GM21367 (cell line): ENCODE results near the gene OR2T11.
"Not testable (repeated sequence)": the region's sequence is repeated elsewhere in the genome, so short reads cannot be mapped to it uniquely, and the experiment has no call there.

Experiments
- ATAC-seq: cut with Tn5 transposase; IDR thresholded peaks from one replicate; pipeline ENCODE4 v1.9.1; 2021; ENCODE audit not compliant: unreplicated experiment

Gene OR2T11

DNA sequence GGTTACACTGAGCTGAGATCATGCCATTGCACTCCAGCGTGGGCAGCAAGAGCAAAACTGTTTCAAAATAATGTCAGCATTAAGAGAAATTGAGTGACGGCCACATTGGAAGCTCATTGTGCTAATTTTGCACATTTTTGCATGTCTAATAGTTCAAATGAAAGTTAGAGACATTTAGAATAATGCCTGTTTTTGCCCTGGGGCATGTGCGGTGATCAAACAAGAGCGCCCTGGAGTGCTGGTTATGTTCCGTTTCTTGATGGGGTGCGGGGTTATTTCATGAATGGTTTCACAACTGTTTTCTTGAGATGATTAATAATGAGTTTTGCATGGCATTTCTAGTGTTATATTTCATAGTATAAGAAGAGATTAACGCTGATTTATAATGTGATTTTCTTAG is 13.1 kb downstream of the OR2T11 start:
- no peak for ATAC-seq

DNA sequence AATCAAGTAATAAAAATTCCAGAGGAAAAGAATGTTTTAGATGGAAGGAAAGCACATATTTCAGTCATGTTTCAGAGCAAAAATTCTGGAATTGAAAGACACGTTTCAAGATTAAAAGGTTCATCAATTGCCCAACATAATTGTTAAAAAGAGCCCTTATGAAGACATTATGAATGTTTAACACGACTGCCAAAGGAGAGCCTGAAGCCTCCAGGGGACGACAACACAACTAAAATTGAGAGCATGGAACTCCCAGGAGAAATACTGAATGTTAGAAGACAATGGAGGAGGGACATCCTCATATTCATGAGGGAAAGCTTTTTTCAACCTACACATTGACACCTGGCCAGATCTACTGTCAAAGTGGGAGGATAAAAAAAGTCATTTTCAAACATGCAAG is 16.0 kb downstream of the OR2T11 start:
- ATAC-seq: no peak

DNA sequence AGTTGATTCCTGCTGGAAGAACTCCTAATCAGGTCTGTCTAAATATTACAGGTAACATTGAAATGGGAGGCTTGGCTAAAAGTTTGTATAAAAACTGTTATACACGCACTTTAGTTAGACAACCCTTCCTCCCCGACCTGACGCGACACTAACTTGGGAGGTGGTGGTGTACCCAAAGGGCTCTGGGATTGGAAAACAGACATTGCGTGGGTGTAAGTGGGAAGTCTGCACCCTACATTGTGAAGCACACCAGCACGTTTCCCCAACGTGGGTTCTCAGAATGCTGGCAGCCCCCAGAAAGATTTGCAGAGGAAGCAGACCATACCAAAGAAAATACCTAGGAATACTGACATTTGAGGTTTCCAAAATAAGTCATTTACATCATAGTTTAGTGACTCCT is 16.8 kb downstream of the OR2T11 start:
- no peak for ATAC-seq

DNA sequence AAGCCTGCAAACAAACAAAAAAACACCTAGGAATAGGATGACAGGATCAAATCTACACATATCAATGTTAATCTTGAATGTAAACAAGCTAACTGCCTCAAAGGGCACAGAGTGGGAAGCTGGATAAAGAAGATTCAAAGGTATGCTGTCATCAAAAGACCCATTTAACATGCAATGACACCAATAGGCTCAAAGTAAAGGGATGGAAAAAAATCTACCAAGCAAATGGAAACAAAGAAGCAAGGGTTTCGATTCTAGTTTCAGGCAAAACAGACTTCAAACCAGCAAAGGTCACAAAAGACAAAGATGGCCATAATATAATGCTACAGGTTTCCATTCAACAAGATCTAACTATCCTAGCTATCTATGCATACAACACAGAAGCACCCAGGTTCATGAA is 21.1 kb downstream of the OR2T11 start:
- no peak for ATAC-seq

DNA sequence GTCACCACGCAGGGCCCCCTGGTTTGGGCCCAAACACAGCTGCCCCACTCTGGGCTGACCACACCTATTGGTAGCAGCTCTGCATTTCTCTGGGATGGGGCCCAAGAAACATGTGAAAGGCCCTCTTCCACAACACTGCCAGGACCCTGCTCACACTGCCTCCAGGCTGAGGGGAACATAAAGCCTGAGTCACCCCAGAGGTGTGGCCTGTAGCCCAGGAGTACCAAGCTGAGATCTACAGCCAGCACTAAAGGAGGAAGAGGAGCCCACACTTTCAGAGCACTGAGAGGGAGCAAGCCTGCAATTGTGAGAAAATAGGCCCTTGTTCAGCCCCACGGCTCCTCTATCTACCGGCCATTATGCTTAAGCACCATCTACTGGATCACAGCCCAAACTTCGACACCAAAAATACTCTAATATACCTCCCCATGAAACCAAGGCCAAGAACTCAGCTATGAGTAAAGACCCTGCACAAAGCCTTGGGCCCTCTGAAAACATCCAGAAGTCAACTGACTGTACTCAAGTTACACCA is 22.9 kb downstream of the OR2T11 start:
- peak; percentile 55 for ATAC-seq

DNA sequence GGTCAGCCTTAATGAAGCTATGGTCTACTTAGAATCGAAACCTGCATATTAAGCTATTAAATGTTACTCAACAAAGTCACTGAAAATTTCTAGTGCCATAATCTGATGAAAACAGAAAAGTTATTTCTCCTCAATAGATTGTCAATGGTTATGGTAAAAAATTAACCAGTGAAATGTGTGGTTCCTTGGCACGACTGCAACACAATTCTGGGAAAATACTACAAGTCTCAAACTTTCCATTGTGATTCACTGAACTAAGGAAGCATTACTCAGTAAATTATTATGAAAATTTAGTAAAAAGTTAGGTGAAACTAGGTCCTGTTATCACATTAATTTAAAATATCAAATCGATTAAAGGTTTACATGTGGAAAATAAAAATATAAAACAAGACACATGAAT is 24.6 kb downstream of the OR2T11 start:
- no peak for ATAC-seq

DNA sequence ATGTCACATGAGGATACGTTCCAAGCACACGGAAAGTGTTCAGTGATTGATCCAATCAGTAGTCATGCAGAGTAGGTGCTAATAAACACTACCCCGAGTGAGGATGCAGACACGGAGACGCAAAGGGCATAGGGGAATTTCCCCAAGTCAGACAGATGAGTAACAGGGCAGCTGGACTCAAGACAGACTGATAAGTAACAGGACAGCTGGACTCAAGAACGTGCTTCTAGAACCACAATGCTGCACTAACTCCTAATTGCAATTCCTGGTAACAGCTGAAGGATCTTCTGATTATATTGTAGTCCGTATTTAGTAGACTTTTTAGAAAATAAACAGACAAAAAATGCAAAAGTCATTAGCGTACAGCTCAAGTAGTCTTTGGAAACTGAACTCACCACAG is 35.5 kb downstream of the OR2T11 start:
- no peak for ATAC-seq

DNA sequence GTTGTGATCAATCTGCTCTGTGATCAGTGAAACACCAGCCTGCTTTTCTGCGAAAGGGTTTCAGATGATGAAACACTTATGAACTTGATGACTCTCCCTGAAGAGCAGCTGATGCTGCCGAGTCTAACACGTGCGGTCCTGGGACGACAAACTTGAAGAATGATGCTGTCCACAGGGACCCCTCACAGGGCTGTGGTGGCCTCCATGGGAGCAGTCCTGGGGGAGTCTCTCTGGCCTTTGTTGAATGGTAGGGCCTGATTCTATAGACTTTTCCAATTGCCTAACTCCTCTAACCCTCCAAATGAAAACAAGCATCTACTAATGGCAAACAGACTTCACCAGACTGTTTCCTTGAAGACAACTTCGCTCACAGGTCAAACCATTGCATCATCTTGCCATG is 37.3 kb downstream of the OR2T11 start, which contains the start of gene OR2T10:
Gene OR2T10, minus strand, starts transcription at position 112 of the 400 bp plus-strand sequence. CDS start 3,932 bp downstream, outside the sequence.
- ATAC-seq: no peak

DNA sequence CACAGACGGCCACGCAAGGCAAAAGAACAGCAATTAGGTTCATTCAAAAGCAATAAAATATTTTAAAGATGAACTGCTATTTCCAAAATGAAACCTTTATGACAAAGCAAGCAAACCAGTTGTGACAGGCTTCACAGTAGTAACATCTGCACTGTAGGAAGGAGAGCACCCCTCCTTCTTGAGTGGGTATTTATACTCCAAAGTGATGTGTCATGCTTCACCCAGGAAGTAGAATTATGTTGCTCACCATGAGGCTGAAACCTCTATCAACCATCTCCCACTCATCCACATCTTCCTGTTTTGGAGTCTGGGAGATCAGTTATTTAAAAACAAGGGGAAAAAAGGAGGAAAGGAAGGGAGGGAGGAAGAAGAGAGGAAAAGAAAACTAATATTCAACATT is 38.3 kb downstream of the OR2T11 start:
- ATAC-seq: no peak

DNA sequence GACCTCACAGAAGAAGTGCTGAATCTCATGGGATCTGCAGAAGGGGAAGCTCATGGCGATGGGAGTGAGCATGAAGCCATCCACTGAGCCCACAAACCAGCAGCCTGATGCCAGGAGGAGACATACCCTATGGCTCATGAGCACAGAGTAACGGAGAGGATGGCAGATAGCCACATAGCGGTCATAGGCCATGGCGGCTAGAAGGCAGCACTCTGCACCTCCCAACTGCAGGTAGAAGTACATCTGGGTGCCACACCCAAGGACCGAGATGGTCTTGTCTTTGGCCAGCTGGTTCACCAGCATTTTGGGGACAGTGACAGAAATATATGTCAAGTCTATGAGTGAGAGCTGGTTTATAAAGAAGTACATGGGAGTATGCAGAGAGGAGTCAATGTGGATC is 41.7 kb downstream of the OR2T11 start:
- ATAC-seq: no peak

DNA sequence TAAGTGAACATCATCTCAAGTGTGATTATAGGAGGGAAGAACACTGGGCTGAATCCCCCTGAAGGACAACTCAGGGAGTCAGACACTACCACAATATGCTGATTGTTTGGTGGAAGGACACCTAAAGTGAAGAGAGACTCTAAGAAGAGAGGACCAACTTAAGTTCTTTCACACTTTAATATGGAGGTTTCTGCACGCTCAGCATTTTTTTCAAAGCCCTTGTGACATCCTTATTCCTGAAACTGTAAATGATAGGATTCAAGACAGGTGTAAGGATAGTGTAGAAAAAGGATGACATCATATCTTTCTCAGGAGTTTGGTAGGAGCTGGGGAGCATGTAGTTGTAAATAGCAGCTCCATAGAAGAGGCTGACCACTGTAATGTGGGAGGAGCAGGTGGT is 42.2 kb downstream of the OR2T11 start:
- ATAC-seq: no peak

DNA sequence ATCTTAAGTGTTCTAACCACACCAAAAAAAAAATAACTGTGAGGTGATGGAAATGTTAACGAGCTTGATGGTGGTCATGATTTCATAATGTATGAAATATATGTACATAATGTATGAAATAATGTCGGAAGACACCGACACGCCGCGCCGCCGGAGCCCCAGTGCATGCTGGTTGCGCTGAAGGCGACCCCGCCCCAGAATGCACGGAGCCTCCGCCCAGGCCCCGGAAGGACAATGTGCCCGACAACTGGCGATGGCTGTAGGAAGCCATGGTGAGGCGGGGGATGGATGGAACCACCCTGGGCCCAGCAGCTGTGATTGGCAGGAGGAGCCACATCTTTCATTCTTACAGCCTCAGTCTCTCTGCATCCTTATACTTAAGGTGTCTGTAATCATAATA is 44.8 kb downstream of the OR2T11 start:
- no peak for ATAC-seq

DNA sequence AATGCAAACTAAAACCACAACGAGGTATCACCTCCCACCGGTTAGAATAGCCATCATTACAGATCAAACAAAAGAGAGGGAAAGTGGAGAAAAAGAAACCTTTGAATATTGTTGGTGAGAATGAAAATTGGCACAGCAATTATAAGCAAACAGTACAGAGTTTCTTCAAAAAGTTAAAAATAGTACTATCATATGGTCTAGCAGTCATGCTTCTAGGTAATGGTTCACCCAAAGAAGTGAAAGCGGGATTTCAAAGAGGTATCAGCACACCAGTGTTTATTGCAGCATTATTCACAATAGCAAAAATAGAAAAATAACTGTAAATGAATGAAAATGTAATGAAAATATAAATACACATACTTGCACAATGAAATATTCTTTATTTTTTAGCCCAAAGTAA is 45.6 kb downstream of the OR2T11 start:
- ATAC-seq: no peak

DNA sequence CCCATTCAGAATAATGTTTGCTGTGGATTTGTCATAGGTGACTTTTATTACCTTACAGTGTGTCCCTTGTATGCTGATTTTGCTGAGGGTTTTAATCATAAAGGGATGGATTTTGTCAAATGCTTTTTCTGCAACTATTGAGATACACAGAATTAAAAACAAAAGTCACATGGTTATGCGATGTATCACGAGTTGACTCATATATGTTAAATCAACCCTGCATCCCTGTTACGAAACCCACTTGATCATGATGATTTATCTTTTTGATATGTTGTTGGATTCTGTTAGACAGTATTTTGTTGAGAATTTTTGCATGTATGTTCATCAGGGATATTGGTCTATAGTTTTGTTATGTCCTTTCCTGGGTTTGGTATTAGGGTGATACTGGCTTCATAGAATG is 49.6 kb downstream of the OR2T11 start:
- no peak for ATAC-seq

DNA sequence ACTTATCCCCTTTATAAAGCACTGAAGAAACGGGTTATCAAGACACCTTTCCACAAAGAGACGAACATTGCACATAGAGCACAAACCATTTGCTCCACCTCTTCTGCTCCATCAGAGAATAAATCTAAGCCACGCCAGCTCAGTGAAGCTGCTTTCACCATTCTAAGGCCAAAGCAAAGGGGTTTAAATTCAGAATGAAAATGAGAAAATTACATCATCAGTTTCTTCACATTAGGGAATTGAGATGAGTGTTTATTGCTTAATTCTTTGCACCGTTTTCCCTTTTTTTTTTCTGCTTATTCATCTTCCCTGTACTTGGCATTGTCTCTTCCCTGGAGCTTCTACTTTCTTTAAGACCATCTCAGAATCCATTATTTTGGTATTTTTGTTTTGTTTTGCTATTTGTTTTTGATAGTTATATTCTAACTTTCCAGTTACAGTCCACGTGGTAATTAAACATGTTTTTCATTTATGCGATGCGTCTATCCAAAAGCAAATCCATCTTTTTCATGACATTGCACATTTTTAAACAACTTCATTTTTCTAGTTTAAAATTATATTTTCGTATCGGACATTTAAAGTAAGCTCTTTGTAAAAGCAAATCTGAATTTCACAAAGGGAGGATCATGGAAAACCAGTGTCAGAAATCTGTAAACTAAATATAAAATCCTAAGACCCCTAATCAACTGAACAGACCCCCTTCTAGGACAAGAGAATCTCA is 58.5 kb downstream of the OR2T11 start:
- no peak for ATAC-seq

DNA sequence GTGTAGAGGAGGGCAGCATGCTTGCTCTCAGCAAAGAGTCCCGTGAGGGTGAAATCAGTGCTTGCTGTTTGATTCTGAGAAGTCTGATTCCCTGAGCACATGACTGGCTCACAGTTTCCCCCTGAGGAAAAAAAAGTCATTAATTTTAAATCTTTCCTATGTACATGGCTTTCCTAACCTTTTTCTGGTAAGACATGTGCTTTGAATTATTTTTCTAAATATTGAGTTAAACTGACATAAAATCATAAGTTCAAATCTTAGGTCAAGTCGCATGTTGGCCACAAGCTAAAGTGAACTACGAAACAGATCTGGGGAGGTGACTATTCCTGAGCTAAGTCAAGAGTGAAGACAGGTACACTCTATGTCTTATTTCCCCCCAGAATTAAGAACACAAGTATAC is 60.2 kb downstream of the OR2T11 start, which contains the start of gene OR2T34:
Gene OR2T34, minus strand, starts transcription at position 101 of the 400 bp plus-strand sequence. Its CDS starts 0 bp downstream, at position 101.
- ATAC-seq: not testable (repeated sequence)

DNA sequence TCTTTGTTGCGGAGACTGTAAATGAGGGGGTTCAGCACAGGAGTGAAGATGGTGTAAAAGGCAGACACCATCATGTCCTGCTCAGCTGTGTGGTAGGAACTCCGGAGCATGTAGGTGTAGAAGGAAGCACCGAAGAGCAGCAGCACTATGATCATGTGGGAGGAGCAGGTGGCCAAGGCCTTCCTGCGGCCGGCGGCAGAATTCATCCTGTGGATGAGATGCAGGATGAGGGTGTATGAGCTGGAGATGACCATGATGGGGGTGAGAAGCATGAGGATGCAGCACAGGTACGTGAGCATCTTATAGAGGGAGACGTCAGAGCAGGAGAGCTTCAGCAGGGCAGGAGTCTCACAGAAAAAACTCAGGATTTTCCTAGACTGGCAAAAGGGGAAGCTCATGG is 61.0 kb downstream of the OR2T11 start:
- ATAC-seq: not testable (repeated sequence)
